Hematopoietic multipotent progenitor cell treated with erythropoietin and hydrocortisone succinate and interleukin-3 and kit ligand, for 4 days (in vitro differentiated cells): ENCODE measurements around the gene CAMSAP1.

Experiments used
- DNase-seq: peaks from one replicate; pipeline ENCODE4 v3.0.0-alpha.2; 2015

CAMSAP1 gene

DNA sequence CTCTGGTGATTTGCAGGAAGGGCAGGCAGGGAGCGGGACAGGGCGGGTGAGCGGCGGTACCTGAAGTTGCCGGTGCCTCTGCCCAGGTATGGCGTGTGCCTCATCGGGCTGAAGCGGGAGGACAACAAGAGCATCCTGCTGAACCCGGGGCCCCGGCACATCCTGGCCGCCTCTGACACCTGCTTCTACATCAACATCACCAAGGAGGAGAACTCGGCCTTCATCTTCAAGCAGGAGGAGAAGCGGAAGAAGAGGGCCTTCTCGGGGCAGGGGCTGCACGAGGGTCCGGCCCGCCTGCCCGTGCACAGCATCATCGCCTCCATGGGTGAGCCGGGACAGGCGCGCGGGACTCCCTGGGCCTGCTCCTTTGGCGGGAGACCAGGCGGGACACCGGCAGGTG, 136.6 kb downstream of the CAMSAP1 start:
- DNase-seq, result no peak

DNA sequence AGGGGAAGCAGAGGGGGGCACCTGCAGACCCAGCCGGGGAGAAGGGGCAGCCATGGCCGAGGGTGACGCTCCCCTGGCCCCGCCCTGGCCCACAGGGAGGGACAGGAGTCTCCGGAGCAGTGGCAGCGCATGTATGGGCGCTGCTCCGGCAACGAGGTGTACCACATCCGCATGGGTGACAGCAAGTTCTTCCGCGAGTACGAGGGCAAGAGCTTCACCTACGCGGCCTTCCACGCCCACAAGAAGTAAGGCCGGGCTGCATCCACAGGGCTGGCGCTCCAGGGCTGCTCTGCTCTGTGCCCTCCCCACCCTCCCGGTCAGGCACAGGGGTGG, 137.2 kb downstream of the CAMSAP1 start:
- no peak for DNase-seq

DNA sequence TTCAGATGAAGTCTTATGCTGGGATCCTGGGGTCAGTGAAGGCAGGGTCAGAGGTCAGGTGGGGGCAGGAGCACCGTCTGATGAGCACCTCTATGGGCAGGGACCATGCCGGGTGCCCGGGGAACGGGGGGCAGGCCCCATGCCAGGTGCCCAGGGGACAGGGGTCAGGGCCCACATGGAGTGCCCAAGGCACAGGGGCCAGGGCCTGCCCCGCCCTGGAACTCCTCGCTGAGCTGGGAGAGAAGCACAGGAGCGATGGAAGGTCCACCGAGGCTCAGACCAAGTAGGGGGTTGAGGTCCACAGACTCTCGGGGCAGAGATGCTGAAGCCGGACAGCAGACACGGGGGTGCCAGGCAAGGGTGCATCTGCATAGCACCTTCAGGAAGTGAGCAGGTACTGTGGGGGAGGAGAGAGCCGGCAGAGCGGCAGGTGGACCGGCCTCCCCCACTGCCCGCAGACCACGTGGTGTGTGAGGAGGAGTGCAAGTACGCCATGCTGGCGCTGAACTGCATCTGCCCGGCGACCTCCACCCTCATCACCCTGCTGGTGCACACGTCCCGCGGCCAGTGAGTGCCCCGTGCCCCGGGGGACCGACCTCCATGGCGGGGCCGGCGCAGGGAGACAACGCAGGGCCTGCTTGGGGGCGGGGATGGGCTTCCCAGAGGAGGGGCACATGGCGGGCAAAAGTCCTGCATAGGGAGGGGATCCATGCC, 137.7 kb downstream of the CAMSAP1 start:
- no peak for DNase-seq

DNA sequence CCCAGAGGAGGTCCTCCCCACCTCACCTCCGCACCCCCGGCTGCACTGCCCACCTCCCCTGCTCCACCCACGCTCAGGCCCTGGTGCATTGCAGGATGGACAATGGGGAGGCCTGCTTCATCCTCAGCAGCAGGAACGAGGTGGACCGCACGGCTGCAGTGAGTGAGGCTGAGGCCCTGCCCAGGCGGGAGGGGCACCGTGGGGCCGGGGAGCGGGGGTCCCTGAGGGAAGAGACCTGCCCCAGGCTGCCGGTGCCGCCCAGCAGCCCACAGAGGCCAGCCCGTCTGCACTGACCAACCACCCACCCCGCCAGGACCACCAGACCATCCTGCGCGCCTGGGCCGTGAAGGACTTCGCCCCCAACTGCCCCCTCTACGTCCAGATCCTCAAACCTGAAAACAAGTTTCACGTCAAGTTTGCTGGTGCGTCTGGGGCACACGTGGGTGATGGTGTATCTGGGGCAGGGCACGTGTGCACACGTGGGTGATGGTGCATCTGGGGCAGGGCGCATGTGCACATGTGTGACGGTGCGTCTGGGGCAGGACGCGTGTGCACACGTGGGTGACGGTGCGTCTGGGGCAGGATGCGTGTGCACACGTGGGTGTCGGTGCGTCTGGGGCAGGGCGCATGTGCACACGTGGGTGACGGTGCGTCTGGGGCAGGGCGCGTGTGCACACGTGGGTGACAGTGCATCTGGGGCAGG, 138.7 kb downstream of the CAMSAP1 start:
- no peak for DNase-seq

DNA sequence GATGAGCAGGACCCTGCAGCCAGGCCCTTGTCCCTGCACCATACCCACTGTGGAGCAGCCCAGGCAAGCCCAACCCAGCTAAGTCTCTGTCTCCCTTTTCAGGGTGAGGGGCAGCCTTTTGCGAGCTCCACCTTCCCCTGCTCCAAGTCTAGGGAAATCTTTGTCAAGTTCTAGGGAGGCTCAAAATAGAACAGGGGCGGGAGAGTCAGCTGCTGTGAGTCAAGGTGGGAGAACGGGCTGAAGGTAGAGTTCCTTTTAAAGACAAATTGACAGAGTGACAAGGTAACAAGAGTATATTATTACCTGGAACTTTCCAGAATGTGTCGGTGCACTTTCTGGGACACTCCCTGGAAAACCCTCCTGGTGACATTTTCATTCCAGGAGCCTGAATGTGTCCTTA, 140.6 kb downstream of the CAMSAP1 start:
- DNase-seq, result no peak

DNA sequence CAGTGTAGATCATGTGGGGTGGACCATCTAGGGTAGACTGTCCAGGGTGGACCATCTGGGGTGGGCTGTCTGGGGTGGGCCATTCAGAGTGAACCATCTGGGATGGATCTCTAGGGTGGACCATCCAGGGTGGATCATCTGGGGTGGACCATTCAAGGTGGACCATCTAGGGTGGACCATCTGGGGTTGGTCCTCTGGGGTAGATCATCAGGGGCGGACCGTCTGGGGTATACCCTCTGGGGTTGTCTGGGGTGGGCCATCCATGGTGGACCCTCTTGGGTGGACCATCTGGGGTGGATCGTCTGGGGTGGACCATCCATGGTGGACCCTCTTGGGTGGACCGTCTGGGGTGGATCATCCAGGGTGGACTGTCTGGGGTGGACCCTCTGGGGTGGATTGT, 141.1 kb downstream of the CAMSAP1 start:
- DNase-seq, result no peak

DNA sequence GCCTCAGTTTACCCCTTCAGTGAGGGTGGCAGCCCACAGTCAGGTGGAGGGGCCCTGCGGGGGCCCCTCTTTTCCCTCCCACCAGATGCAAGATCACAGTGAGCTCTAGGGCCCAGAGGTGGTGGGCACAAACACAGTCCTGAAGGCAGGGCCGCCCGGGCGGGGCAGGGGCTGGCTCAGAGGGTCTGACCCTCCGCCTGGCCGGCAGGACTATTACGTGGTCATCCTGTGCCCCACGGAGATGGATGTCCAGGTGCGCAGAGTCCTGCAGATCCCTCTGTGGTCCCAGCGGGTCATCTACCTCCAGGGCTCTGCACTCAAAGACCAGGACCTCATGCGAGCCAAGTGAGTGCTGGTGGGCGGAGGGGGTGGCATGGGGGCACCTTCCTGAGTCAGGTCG, 141.9 kb downstream of the CAMSAP1 start:
- no peak for DNase-seq

DNA sequence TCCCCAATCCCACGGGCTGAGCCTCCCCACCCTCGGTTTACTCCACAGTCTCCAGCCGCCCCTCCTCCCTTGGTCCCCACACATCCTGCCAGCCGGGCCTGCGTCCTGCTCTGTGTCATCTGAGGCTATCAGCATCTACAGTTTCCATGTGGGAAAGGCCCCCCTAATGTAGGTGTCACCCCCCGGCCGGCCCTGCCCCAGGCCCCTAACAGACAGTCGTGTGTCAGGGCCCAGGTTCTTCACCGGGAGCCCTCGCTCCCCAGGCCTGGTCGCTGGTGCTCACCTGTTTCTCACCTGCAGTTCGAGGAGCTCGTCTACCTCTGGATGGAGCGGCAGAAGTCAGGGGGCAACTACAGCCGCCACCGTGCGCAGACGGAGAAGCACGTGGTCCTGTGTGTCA, 142.6 kb downstream of the CAMSAP1 start:
- no peak for DNase-seq

DNA sequence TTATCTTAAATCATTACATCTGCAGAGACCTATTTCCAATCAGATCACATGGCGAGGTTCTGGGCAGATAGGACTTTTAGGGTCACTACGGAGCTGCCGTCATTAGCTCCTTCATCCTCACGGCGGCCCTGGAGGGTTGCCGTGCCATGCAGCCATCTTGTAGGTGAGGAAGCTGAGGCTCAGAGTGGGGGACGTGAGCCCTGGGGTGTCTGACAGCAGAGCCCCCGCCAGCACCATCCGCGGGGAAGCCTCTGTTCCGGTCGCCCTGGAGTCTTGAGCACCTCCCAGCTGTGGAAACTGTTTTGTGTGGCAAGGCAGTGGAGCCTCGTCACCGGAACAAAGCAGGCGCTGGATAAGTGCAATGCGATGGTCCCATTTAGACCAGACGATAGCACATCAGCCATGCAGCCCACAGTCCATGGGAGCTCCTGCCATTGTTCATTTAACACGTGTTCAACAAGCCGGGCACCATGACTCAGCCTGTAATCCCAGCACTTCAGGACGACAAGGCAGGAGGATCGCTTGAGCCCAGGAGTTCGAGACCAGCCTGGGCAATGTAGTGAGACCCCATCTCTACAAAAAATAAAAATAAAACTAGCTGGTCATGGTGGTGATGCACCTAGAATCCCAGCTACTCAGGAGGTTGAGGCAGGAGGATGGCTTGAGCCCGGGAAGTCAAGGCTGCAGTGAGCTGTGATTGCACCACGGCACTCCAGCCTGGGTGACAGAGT, 143.5 kb downstream of the CAMSAP1 start:
- no peak for DNase-seq

DNA sequence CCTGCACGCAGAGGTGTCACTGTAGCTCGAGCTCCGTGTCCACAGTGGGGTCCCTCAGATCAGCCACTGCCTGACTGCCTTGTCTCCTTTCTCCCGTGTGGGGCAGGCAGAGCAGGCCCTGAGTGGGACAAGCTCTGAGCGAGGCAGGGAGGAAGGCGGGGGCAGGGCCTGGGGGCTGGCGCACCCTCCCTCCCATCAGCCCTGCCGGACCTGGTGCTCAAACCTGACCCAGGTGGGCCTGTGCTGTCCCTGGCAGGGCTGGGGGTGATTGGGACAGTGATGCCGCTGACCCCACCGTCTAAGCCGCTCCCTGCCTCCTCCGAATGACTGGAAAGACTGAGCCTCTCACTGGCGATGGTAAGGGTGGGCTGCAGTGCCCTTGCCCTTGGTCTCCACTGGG, 144.4 kb downstream of the CAMSAP1 start:
- no peak for DNase-seq

DNA sequence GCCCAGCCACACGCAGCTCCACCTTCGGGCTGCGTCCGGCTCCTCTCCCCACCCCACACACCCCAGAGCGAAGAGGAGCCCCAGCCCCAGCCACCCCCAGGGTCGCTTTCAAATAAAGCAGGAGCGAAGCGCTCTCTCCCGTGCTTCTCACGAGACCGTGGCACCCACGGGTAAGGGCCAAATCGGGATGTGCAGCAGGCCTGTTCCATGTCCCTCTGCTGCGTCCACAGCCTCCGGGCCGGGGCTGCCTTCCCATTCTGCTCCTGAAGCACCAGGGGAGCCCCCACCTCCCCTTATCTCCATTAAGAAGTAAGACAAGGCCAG, 145.5 kb downstream of the CAMSAP1 start:
- DNase-seq, result no peak

DNA sequence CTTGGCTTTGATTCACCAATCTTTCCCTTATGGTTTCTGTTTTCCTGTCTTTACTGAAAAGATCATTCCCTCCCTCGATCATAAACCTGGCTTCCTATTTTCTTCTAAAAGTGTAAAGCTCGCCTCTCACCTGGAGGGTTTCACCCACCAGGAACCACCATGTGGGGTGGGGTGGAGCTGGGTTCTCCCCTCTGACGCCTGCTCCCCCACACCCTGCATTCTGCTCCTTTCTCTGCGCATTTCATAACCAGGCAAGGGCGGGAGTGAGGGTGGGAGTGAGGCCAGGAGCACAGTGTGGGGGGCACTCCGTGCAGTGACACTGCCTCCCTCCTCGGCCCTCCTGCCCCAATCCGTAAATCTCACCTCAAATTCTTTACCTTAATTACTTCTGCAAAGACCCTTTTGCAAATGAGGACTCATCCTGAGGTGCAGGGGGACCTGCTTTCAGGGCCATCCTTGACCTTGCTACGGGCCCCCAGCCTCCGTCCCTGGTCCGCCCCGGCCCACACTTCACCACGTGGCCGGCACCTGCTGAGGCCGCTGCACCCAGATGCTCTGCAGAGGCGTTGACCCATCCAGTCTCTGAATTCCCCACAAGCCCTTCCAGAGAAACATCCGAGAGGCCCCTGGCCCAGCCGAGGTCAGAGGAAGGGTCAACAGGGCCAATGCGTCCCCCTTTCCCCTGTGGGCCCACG, 146.0 kb downstream of the CAMSAP1 start:
- DNase-seq, result no peak

DNA sequence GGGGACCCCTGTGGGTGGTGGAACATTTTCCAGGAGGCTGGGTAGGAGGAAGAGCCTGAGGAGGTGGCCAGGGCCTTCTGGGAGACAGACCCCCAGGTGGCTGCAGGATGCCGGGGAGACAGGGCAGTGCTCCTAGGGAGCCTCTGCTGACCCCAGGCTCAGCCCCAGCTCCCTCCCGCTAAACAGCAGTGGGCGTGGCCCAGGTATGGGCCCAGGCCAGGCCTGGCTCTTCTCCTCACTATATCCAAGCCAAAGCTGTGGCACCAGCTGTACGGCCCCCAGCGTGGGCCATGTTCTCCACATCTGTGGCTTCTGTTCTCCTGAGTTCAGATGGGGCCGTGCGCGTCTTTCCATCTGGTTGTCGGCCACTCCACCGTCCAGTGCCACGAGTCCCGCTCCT, 146.9 kb downstream of the CAMSAP1 start:
- no peak for DNase-seq

DNA sequence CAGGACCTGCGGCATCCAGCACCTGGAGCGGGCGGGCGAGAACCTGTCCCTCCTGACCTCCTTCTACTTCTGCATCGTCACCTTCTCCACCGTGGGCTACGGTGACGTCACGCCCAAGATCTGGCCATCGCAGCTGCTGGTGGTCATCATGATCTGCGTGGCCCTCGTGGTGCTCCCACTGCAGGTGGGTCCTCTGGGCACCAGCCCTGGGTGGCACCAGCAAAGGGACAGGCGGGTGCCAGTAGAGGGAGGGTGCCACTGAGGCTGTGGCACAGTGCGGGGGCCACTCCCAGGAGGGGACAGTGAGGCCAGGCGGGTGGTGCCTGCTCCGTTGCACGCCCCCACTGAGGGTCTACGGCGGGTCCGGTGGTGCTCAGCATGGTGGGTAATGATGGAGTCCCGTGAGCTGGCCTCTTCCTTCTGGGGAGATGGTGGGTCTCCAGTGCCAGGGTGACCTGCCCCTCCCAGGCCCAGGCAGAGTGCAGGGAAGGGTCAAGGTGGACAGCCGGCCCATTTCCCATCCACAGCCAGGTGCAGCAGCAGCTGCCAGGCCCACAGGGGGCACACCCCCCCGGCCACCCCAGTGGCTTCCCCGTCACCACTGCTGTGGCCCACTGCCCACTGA, 147.6 kb downstream of the CAMSAP1 start:
- DNase-seq, result no peak

DNA sequence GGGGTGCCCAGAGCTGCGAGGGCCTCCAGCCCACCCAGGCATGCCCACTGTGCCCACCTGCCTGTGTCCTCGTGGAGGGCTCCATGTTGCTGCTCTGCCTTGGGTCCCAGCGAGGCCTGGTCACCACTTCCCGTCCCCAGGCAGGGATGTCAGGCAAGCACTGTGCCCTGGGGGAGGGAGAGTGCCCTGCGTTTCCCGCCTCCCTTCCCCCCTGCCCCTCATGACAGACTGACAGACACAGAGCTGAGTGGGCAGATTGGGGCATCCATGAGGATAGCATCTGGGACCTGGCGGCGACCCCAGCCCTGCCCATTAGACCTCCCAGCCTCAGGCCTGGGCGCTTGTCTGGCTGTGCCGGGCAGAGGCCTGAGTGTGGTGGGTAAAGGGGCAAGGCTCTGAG, 148.5 kb downstream of the CAMSAP1 start:
- no peak for DNase-seq
